ENCODE measurements around the gene MAP2K5. TPM values are rescaled to one million over a fixed set of nuclear protein-coding genes. Genes with fewer than 3 reads are reported as not detected.
"Not testable (repeated sequence)": the region's sequence is repeated elsewhere in the genome, so short reads cannot be mapped to it uniquely, and the experiment has no call there.

Gene MAP2K5
- total RNA-seq, 2 donors from 2014 or later, result 27.1 to 30.4 TPM

- no peak overlapping the region for H3K27ac Mint-ChIP-seq
- ATAC-seq (no peak), DNase-seq (no peak)
- H3K4me1 Mint-ChIP-seq, result peaks cover 3% of the 10 kb centered on the region
- no peak overlapping the region for H3K4me3 Mint-ChIP-seq
- no peaks in the 10 kb centered on the region for H3K27me3 Mint-ChIP-seq
- no peaks in the 10 kb centered on the region for H3K9me3 ChIP-seq (ENCODE audit: control insufficient read depth, low read length, poor library complexity, severe bottlenecking)
- H3K36me3 Mint-ChIP-seq (ENCODE audit: low read depth), result peaks cover 17% of the 10 kb centered on the region
These were observed 63.4 kb downstream of the MAP2K5 start for GRCh38 chr15:67605871-67606270.

DNA sequence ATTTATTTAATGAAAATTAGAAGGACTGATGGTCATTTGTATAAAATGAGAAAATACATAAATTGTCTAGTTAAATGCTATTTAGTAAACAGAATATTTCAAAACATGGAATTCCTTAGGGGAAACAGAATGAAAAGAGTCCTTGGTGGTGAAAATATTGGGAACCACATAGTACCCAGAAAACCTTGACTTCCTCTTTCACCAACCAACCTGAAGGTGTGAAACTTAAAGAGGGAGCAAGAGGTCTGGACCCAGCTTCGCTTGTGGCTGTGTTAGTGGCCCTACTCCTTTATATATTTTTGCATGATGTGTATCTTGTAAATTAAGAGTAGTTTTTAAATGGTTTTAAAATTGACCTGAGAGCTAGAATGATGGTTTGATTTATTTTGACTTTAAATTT, 64.2 kb downstream of the MAP2K5 start:
- no peaks in the 10 kb centered on the region for H3K9me3 ChIP-seq (ENCODE audit: control insufficient read depth, low read length, poor library complexity, severe bottlenecking)
- ATAC-seq, result no peak
- DNase-seq, result no peak
- no peak overlapping the region for H3K27ac Mint-ChIP-seq
- no peaks in the 10 kb centered on the region for H3K27me3 Mint-ChIP-seq
- H3K4me1 Mint-ChIP-seq, result peaks cover 3% of the 10 kb centered on the region
- peaks cover 11% of the 10 kb centered on the region for H3K36me3 Mint-ChIP-seq (ENCODE audit: low read depth)
- no peak overlapping the region for H3K4me3 Mint-ChIP-seq

DNA sequence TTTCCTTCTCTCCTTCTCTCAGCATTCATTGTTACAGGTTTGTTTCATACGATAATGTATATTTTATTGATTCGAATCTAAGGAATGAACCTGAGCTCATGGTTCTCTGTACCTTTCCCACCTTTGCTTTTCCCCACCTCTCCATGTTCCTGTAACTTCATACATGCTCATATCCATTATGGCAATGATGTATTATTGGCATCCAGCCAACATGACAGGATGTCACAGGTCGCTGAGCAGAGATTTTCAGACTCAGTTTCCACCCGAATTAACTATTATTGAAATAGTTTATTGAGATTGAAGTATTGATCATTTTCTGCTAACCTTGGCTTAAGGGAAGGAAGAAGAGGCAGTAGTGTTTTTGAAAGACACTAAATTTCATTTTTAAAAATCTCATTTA, 64.8 kb downstream of the MAP2K5 start:
- H3K36me3 Mint-ChIP-seq (ENCODE audit: low read depth), result peaks cover 10% of the 10 kb centered on the region
- DNase-seq, result no peak
- no peaks in the 10 kb centered on the region for H3K27me3 Mint-ChIP-seq
- no peak overlapping the region for H3K27ac Mint-ChIP-seq
- no peak overlapping the region for H3K4me3 Mint-ChIP-seq
- ATAC-seq, result no peak
- no peaks in the 10 kb centered on the region for H3K9me3 ChIP-seq (ENCODE audit: control insufficient read depth, low read length, poor library complexity, severe bottlenecking)
- H3K4me1 Mint-ChIP-seq, result peaks cover 3% of the 10 kb centered on the region

DNA sequence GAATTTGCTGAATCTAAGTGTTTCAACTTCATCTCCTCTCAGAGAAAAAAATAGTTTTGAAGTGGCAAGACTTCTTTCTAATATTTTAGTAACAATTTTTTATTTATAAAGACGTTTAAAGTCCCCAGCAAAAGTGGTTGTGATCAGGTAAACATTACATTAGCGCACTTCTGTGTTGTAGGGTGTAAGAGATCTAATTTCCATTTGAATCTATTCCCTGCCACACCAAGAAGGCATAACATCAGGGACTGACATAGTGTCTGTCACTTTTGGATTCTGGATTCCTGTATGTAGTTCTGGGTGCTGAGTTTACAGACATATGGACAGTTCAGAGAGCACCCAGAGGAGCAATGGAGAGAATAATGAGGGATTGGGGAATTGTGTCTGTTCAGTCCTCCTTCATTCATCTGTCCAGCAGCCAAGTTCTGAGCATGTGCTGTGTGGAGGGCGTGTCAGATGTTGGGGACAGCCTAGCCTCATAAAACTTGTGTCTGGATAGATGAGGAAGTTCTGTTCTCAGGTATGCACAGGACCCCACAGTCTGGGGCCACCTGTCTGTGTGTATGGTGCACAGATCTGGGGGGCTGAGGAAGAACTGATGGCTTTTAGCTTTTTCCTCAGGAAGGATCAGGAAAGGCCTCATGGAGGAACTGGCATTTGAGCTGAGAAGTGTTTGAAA, 65.6 kb downstream of the MAP2K5 start:
- no peaks in the 10 kb centered on the region for H3K9me3 ChIP-seq (ENCODE audit: control insufficient read depth, low read length, poor library complexity, severe bottlenecking)
- peaks cover 10% of the 10 kb centered on the region for H3K36me3 Mint-ChIP-seq (ENCODE audit: low read depth)
- peaks cover 3% of the 10 kb centered on the region for H3K4me1 Mint-ChIP-seq
- no peak overlapping the region for H3K27ac Mint-ChIP-seq
- ATAC-seq, result no peak
- no peaks in the 10 kb centered on the region for H3K27me3 Mint-ChIP-seq
- no peak overlapping the region for H3K4me3 Mint-ChIP-seq
- no peak for DNase-seq

DNA sequence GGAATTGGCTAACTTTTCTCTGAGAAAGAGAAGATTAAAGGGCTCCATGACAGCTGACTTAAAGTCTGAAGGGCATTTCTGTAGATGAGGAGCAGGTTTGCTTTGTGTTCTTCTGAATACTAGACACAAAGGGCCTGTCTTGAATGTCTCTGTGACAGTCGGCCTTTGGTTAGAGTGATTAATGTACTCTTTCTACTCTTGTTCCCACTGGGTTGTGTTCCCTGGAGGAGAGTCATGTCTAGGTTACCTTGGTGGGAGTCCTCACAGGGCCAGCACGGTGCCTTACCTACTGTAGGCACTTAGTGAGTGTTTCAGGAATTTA, 66.1 kb downstream of the MAP2K5 start:
- Mint-ChIP-seq H3K36me3 (ENCODE audit: low read depth) (peaks cover 10% of the 10 kb centered on the region), H3K4me3 (no peak overlapping the region), H3K4me1 (peaks cover 3% of the 10 kb centered on the region), H3K27ac (no peak overlapping the region), H3K27me3 (no peaks in the 10 kb centered on the region)
- DNase-seq (no peak), ATAC-seq (no peak)
- H3K9me3 ChIP-seq (ENCODE audit: control insufficient read depth, low read length, poor library complexity, severe bottlenecking), result no peaks in the 10 kb centered on the region

GRCh38 chr15:67611370-67612369, 69.2 kb downstream of the MAP2K5 start:
- DNase-seq (no peak), ATAC-seq (no peak)
- Mint-ChIP-seq H3K27ac (no peak overlapping the region), H3K36me3 (ENCODE audit: low read depth) (peaks cover 8% of the 10 kb centered on the region), H3K27me3 (no peaks in the 10 kb centered on the region), H3K4me1 (peaks cover 3% of the 10 kb centered on the region), H3K4me3 (no peak overlapping the region)
- no peaks in the 10 kb centered on the region for H3K9me3 ChIP-seq (ENCODE audit: control insufficient read depth, low read length, poor library complexity, severe bottlenecking)

- Mint-ChIP-seq H3K36me3 (ENCODE audit: low read depth) (peaks cover 3% of the 10 kb centered on the region), H3K27ac (no peak overlapping the region), H3K4me1 (peaks cover 1% of the 10 kb centered on the region), H3K27me3 (no peaks in the 10 kb centered on the region), H3K4me3 (no peak overlapping the region)
- no peaks in the 10 kb centered on the region for H3K9me3 ChIP-seq (ENCODE audit: control insufficient read depth, low read length, poor library complexity, severe bottlenecking)
- ATAC-seq, result no peak
- DNase-seq, result no peak
These were observed 70.7 kb downstream of the MAP2K5 start for GRCh38 chr15:67613211-67613610.

DNA sequence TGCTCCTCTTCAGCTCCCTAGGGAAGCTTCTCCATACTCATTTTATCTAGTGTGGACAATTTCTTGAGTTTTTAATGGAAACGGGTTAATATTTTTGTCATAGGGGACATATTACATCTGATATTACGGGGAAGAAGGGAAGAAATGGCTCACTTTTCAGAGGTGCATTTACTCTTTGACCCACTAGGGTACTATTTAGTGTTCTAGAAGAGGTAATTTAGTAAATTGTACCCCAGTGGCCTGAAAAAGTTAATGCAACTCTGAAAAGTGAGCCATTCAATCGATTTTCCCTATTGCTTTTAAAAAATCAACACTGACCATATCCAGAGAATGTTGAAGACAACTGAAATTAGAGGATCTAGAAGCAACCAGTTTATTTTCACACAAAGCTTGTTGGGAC, 71.2 kb downstream of the MAP2K5 start:
- peaks cover 2% of the 10 kb centered on the region for H3K4me1 Mint-ChIP-seq
- H3K9me3 ChIP-seq (ENCODE audit: control insufficient read depth, low read length, poor library complexity, severe bottlenecking), result no peaks in the 10 kb centered on the region
- H3K36me3 Mint-ChIP-seq (ENCODE audit: low read depth), result peaks cover 6% of the 10 kb centered on the region
- H3K27ac Mint-ChIP-seq, result no peak overlapping the region
- ATAC-seq (no peak), DNase-seq (no peak)
- H3K4me3 Mint-ChIP-seq, result no peak overlapping the region
- H3K27me3 Mint-ChIP-seq, result no peaks in the 10 kb centered on the region

DNA sequence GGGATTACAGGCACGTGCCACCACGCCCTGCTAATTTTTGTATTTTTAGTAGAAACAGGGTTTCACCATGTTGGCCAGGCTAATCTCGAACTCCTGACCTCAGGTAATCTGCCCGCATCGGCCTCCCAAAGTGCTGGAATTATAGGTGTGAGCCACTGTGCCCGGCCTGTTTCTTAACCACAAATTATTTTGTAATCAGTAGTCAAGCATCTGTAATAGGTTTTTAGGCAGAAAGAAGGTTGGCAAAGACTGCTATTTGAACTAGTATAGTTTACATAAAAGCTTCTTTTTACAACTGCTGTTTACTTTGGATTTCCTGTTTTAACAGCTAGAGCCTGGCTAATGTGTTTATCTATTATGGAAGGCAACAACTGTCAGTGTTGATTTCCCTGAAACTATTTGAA, 72.6 kb downstream of the MAP2K5 start:
- not testable (repeated sequence) for H3K36me3 Mint-ChIP-seq (ENCODE audit: low read depth); H3K4me3 Mint-ChIP-seq; H3K9me3 ChIP-seq (ENCODE audit: control insufficient read depth, low read length, poor library complexity, severe bottlenecking); H3K27ac Mint-ChIP-seq; H3K27me3 Mint-ChIP-seq; ATAC-seq; DNase-seq; H3K4me1 Mint-ChIP-seq

DNA sequence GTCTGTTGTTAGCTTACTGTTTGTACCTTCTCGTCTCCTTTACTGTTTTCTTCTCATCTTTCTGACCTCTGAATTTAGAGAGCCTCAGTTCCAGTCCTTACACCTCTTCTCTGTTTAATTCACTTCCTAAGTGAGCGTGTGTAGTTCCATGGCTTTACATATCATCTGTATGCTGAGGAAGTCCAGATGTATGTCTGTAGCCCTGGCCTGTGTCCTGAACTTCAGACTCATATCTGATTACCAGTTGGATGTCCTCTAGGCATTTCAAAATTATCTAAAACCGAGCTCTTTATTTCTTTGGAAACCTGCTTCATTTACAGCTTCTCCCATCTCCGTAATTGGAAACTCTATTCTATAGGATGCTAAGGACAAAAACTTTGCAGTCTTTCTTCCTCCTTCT, 75.8 kb downstream of the MAP2K5 start:
- Mint-ChIP-seq H3K36me3 (ENCODE audit: low read depth) (peaks cover 4% of the 10 kb centered on the region), H3K4me1 (peaks cover 2% of the 10 kb centered on the region), H3K27ac (no peak overlapping the region), H3K27me3 (no peaks in the 10 kb centered on the region), H3K4me3 (no peak overlapping the region)
- DNase-seq (no peak), ATAC-seq (no peak)
- H3K9me3 ChIP-seq (ENCODE audit: control insufficient read depth, low read length, poor library complexity, severe bottlenecking), result no peaks in the 10 kb centered on the region

DNA sequence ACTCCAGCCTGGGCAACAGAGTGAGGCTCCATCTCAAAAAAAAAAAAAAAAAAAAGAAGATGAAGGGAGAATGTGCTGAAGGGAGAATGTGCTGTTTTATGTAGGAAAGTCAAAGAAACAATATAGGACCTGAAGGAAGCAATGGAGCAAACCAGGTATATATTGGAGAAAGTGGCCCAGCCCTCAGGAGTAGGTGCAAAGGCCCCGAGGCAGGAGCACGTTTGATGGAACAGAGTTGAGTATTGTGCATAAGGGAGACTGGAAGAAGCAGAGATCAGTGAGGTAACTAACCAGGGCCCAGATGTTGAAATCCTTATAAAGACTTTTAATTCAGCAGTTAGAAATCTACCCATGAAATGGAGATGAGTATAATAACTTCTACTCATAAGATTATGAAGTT, 79.6 kb downstream of the MAP2K5 start:
- H3K27me3 Mint-ChIP-seq, result no peaks in the 10 kb centered on the region
- no peak overlapping the region for H3K4me3 Mint-ChIP-seq
- no peak for DNase-seq
- H3K4me1 Mint-ChIP-seq, result peaks cover 2% of the 10 kb centered on the region
- no peak overlapping the region for H3K27ac Mint-ChIP-seq
- H3K36me3 Mint-ChIP-seq (ENCODE audit: low read depth), result peaks cover 4% of the 10 kb centered on the region
- no peak for ATAC-seq
- H3K9me3 ChIP-seq (ENCODE audit: control insufficient read depth, low read length, poor library complexity, severe bottlenecking), result no peaks in the 10 kb centered on the region

GRCh38 chr15:67632261-67632660, 89.8 kb downstream of the MAP2K5 start:
- H3K27ac Mint-ChIP-seq, result no peak overlapping the region

DNA sequence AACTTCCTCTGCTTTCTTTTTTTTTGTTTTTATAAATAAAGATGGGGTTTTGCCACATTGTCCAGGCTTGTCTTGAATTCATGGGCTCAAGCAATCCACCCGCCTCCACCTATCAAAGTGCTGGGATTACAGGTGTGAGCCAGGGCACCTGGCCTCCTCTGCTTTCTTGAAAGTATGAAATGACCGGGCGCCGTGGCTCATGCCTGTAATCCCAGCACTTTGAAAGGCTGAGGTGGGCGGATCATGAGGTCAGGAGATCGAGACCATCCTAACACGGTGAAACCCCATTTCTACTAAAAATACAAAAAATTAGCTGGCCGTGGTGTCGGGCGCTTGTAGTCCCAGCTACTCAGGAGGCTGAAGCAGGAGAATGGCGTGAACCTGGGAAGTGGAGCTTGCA, 93.4 kb downstream of the MAP2K5 start:
- not testable (repeated sequence) for H3K27ac Mint-ChIP-seq; DNase-seq; H3K27me3 Mint-ChIP-seq; ATAC-seq; H3K4me3 Mint-ChIP-seq; H3K9me3 ChIP-seq (ENCODE audit: control insufficient read depth, low read length, poor library complexity, severe bottlenecking)
- H3K4me1 Mint-ChIP-seq, result peaks cover 13% of the 10 kb centered on the region
- H3K36me3 Mint-ChIP-seq (ENCODE audit: low read depth), result peaks cover 29% of the 10 kb centered on the region

More at GRCh38 chr15:67632261-67632660, 89.8 kb downstream of the MAP2K5 start:
- Mint-ChIP-seq H3K27me3 (no peaks in the 10 kb centered on the region), H3K36me3 (ENCODE audit: low read depth) (peaks cover 21% of the 10 kb centered on the region), H3K4me3 (no peak overlapping the region), H3K4me1 (peaks cover 8% of the 10 kb centered on the region)
- ATAC-seq (no peak), DNase-seq (no peak)
- no peaks in the 10 kb centered on the region for H3K9me3 ChIP-seq (ENCODE audit: control insufficient read depth, low read length, poor library complexity, severe bottlenecking)

Data from T-helper 17 cell (primary cell).